Stimulated activated CD4-positive, alpha-beta T cell treated with anti-CD3 and anti-CD28 coated beads, Interleukin-15, amount 100 ng/mL, for 1 hour (primary cell): Measurements from ENCODE around the gene ELAVL1.
"Not testable (repeated sequence)": the region's sequence is repeated elsewhere in the genome, so short reads cannot be mapped to it uniquely, and the experiment has no call there.

Source experiments
- DNase-seq, 2 donors: peaks; one replicate each; pipeline ENCODE4 v3.0.0-alpha.2; 2020; ENCODE audit warnings: low read depth in 1 of 2, low spot score in 1 of 2

ELAVL1 gene

DNA sequence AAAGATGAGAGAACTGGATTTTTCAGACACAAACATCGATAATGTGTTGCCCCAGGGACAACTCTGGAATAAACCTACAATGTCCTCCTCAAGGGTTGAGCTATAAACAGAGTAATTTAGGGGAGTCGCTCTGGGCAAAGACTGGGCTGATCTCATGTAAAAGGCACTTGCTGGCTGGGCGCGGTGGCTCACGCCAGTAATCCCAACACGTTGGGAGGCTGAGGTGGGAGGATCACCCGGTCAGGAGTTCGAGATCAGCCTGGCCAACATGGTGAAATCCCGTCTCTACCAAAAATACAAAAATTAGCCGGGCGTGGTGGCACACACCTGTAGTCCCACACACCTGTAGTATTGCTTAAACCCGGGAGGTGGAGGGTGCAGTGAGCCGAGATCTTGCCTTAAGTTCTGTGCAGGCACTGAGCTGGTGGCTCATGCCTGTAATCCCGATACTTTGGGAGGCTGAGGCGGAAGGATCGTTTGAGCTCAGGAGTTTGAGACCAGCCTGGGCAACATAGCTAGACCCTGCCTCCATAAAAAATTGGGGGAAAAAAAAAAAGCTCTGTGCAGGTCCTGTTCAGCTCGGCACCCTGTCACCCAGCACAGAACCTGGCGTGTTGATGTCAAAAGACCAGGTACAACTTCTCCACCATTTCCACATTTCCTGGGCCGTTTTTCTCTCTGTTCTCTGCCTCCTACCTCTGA, 63.4 kb downstream of the ELAVL1 start:
- no peak for DNase-seq

DNA sequence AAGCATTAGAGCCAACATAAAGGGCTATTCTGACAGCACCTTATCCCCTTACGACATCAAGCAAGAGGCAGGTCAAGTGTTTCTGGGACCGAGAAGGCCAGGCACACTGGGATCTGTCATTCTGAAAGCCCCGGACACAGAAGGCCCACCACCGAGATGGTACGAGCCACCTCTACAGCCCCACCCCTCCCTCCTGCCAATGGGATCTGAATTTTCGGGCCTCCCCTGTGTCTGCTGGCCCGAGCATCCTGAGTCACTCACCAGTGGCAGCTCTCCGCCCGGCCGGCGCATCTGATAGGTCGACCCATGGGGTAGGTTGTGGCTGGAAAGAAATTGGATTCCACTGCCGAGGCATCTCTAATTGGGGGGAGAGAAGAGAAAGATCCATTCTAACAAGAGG, 64.6 kb downstream of the ELAVL1 start:
- DNase-seq = no peak

DNA sequence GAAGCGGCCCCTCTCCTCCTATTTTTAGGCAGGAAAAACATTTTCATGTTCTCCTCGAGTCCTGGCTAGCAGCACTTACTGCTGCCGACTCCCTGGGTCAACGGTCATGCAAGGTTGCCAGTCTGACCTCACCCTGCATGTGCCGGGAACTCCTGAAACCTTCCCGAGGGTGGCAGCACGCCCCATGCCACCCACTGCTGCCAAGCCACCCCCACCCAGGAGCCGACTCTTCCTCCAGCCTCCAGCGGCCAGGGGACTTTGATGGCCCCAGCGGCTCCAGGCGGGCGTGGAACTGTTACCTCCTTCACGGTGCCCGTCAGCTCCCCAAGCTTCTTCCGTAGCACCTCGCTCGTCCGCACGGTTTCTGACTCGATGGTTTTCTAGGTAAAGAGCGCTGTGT, 70.7 kb downstream of the ELAVL1 start:
- DNase-seq = no peak

DNA sequence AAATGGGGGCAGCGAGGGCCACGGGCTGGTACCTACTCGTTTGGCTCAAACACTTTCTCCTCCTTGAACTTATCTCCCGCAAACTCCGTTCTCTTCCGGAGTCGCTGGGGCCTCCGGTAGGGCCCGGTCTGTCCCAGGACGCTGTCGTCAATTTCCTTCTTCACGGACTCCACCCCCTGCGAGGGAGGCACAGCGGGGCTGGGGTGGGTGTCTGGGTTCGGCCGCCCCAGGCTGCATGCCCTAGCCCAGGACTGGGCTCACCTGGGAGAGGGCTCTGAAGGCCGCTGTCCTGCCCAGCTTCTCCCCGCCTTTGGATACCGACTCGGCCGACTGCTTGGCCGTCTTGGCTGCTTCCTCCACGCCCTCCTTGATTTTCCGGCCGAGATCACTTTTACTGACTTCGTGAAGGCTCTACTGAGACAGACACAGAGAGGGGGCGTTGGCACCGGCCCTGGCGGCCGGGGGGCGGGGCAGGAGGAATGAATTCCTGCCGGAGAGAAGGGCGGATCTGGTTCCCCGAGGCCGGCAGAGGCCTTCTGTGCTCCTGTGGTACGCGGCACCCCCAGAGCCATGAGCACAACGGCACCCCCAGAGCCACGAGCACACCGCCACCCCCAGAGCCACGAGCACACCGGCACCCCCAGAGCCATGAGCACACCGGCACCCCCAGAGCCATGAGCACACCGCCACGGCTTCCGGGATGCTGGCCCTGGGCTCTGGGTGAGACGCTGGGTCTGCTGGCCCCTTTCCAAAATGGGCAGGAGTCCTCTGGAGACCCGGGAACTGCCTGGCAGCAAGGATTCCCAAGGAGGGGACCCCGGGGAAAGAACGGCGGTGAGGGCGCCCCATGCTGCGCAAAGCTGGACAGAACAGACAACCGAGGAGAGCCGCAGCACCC, 71.4 kb downstream of the ELAVL1 start:
- DNase-seq = no peak

DNA sequence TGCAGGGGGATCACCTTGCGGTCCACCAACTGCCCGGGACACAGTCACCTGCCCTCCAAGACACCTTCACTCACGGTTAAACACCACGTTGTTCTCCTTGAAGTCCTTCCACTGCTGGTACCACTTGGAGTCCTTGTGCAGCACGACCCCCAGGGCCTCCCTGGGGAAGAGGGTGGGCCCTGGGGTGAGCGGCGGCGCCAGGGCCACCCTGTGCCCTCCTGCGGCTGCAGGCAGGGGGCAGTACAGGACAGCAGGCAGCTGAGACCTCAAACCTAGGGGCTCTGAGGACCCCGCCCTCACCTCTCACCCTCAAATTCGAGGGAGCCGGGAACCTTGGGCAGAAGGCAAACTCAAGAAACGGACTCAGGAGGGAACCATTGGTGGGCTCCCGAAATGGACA, 72.0 kb downstream of the ELAVL1 start:
- DNase-seq = no peak

DNA sequence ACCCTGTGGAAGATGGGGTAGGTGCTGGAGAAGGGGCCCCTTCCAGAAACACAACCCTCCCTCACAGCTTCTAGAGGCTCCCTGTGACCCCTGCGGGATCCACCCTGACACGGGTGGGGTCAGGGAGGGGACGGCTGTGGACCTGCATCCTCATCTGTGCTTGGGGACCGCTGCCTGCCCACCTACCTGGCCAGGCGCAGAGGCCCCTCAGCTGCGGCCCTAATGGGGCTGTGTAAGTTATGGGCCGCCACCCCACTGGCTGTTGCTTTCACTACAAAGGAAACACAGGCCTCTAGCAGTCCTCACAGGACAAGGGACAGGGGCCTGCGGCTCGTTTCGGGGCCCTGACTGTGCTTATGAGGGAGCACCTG, 72.5 kb downstream of the ELAVL1 start:
- no peak for DNase-seq

DNA sequence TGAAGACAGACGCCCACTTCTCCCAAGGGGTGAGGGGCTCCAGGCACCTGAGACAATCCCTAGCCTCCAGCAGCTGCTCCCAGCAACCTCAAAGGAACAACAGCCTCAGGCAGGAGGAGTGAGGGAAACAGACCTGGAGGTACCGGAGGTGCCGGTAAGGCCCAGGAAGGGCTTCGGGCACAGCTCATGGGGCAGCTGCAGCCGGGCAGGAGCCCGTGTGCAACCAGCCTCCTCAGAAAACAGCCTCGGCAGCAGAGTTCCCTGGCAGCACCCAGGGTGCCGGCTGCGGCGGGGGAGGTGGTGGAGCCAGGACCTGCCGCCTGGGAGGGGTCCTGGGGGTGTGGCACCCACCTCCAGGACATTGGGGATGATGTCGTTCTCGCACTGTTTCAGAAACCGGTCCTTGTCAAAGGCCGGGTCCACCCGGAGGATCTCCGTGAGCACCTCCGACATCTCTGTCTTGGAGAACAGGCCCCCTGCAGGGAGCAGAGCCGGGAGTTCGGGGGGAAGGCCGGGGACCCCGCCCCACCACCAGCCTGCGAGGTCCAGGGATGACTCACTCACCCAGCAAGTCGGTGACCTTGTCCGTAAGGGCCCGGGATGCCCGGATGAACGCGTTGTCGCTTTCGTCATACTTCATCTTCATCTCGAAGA, 73.0 kb downstream of the ELAVL1 start:
- DNase-seq = no peak

DNA sequence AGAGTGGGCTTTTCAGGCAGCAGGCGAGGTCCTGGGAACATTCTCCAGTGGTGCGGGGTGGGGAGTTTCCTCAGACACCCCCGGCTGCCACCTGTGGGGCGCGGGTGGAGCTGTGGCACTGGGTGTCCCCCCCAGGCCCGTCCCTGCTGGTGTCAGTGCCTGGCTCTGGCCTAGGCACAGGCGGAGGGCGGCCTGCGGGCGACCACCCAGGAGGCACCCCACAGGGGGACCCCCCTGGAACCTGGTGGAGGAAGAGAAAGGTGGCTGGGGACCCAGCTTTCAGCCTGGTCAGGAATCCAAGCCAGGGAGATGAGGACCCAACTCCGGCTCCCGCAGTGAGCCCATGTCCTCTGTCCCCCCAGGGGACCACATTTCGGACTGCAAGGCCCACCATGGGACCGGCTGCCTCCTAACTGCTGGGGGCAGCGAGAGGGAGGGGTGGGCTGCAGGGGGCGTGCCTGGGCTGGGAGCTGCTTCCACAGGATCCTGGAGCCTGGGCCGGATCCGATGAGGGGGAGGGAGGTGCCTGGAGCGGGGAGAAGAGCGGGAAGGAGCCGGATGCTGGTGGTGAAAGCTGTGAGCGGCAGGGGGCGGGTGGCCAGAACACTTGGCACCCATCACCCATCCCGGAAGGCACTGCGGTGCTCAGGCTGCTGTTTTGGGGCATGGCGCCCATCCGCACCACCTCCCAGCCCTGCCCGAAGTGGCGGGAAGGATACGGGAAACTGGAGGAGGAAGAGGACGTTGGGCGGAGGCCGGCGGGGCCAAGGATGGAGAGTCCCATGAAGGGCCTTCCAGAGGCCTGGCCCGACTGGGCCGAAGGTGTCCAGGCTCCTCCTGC, 74.0 kb downstream of the ELAVL1 start:
- no peak for DNase-seq

DNA sequence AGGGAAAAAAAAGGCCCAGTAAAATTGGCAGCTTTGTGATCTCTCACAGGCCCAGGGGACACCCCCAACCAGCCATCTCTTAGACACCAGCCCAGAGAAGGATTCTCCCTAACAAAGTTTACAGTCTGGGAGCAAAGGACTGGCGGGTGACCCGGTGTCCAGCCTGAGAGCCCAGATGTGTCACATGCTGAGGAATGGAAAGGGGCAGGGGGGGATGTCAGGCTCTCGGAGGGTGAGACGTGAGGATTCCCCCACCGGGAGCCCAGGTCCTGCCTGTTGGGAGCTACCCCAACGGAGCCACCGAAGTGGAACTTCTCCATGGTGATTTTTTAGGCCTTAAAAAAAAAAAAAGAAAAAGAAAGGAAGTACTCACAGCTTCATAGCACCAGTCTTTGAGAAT, 74.7 kb downstream of the ELAVL1 start:
- DNase-seq = no peak

DNA sequence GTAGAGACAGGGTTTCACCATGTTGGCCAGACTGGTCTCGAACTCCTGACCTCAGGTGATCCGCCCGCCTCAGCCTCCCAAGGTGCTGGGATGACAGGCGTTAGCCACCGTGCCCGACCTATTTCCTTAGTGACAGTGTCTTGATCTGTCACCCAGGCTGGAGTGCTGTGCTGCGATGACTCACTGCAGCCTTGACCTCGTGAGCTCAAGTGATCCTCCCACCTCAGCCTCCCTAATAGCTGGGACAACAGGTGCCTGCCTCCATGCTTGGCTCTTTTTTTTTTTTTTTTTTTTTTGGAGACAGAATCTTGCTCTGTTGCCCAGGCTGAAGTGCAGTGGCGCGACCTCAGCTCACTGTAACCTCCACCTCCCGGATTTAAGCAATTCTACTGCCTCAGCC, 75.4 kb downstream of the ELAVL1 start:
- DNase-seq = not testable (repeated sequence)

DNA sequence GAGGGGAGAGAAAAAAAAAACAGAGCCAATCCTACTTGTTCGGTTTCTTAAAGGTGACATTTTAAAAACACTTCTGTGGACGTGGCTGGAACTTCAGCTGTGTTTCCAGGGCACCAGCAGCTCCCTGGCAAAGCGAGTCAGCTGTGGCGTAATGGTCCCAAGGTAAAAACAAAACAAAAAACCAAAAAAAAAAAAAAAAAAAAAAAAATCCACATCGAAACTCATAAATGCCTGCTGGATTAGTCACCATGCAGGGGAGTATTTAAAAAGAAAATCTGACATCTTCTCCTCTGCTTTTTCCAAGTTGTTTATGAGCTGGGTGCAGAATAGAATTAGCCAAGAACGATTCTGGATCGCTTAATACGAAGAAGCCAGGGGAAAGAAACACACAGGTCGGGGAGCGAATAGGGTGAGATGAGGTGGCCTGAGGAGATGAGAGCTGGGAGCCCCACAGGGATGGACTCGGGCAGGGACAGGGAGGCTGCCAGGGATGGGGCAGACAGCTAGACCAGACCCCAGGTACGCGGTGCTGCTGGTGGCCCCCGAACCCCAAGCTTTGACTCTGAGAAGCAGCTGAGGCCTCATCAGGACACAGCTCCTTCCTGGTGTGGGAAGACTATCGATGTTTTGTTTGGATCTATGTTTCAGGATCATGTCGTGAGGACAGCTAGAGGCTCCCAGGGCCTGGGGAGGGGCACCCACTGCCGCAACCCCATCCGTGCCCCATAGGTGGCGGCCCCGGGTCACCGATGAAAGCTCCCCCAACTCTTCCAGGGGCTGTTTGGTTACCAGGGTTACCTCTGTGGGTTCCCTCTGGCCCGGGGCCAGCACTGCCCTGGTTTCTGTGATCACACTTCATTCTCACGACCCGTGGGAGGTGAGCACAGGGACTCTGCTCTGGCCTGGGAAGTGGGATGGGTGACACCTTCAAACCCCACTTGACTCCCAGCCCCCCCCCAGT, 76.4 kb downstream of the ELAVL1 start:
- DNase-seq = peak; percentile 47 to 48

DNA sequence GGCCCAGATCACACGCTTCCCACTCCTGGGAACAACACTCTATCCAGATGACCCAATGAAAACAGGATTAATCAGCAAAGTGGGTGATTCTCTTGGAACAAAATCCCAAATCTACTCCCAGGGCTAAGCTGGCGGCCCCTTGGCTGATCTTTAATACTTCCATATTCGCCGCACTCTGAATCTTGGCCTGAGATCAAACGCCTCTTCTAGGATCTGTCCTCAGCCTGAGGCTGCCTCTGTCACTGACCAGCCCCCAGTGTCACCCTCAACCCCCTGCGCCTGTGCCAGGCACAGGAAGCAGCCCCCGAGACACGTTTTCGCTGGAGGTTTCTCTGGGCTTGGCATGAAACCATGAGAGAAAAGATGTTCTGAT, 77.1 kb downstream of the ELAVL1 start:
- DNase-seq = no peak

DNA sequence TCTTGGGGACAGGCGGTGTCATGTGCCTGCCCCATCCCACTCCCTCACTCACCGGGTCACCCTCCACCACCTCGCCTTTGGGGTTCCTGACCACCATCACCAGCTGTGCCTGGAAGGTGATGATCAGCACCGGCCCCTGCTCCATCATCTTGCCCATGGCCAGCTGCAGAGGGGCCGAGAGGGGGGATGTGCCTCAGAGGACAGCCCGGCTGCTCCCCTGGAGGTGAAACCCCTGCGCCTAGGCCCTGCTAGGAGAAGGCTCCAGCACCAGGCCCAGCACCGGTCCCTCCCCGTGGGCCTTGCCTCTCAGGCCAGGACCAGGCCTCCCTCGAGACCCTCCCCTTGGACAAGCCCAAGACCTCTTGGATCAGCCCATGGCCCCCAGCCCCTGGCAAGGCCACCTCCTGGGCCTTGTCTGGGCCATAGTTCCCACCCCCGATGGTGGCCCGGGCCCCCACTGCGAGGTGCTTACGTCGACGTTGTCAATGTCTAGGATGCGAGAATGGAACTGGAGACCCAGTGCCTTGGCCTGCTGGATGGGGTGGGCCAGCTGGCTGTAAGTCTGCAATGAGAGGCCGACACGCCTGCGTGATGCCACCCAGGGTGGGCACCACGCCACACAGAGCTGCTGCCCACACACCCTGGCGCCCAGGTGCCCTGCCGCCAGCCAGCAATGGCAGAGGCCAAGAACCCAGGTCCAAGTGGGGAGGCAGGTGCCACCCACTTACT, 77.7 kb downstream of the ELAVL1 start:
- no peak for DNase-seq

DNA sequence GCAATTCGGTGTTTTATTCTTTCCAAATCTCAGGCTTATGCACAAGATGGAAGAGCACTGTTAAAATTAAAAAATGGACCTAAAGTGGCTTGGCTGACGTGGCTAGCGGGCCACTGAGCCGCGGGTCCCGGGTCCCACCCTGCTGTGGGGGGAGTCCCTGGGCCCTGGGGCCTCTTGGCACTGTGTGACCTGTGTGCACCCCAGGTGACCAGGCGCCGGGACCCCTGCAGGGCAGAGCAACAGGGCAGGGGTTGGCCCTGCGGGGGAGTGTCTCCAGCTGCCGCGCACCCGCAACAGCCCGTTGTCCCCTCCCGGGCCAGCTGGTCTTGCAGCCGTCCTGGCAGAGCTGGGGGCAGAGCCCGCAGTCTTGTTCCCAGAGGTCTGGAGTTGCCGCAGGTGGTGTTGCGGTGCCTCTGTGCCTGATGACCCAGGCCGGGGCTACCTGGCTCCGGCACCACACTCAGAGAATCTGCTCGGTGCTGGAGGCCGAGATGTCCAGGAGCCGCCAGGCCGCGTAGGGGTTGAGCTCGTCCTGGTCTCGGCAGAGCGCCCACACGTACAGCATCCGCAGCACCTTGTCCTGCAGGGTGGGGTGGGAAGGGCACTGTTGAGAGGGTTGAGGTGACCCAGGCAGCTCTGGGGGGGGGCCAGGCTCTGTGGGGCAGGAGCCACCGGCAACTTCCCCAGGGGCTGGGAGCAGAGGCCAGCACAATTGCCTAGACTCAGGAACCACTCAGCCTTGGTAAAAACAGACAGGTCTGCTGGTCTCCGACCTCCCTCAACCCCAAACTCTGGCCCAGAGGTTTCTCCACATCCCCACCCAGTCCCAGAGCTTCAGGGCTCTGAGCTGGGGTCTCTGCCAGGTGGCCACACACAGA, 78.5 kb downstream of the ELAVL1 start:
- no peak for DNase-seq

DNA sequence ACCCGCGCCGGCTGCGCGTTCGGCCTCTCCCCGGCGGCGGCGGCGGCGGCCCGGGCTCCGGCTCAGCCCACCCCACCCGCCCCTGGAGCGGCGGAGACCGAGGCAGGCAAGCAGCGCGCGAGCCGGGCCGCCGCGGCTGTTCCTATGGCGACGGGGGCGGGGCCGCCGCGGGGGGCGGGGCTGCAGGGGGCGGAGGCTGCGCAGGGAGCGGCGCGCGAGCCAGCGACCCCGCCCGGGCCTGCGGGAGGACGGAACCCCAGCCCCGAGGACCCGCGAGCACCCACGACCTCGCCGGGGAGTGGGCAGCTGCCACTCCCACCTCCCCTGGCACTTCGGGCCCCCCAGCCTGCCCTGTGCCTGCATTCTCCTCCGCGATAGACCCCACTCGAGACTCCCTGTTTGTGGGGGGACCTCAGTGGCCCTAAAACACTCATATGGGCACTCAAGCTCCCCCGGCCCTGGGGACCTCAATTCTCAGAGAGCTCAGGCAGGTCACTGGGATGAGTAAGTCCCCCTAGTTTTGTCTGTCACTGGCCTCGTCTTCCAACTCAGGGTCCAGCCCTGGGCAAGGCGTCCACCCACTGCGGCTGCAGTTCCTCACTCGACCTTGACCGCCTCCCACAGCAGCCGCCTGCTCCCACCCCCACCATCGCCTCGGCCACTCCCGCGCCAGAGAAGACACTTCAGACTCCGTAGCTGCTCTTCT, 79.3 kb downstream of the ELAVL1 start, which contains the start of gene CTXN1:
TSS of gene CTXN1 (minus strand) at position 115 of the 706 bp plus-strand sequence. CDS start 597 bp downstream, outside the sequence.
- peak; percentile 71 to 83 for DNase-seq

DNA sequence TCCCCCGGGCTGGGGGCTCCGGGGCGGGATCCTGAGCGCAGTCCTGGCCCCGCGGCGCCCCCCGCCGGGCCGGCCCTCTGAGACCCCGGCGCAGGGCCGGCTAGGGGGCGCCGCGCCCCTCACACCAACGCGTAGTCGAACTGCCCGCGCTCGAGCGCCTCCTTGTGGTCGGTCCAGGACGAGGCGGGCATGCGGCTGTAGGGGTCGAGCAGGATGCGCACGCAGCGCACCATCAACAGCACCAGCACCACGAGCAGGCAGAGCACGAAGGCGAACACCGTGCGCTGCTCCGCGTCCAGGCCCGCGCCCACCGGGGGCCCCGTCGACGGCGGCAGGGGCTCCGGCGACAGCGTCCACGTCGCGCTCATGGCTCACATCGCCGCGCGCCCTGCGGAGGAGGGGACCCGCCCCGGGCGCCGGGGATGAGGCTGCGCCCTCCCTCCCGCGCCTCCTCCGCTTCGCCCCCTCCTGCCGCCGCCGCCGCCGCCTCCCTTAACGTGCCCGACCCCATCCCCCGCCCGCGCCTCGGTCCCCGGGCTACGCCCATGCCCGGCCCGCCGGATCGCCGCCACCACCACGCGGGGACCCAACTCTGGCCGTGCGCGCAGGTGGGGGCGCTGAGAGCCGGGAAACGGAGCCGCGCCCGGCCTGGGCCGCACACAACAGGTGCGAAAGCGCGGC, 80.1 kb downstream of the ELAVL1 start:
- peak; percentile 47 to 67 for DNase-seq

DNA sequence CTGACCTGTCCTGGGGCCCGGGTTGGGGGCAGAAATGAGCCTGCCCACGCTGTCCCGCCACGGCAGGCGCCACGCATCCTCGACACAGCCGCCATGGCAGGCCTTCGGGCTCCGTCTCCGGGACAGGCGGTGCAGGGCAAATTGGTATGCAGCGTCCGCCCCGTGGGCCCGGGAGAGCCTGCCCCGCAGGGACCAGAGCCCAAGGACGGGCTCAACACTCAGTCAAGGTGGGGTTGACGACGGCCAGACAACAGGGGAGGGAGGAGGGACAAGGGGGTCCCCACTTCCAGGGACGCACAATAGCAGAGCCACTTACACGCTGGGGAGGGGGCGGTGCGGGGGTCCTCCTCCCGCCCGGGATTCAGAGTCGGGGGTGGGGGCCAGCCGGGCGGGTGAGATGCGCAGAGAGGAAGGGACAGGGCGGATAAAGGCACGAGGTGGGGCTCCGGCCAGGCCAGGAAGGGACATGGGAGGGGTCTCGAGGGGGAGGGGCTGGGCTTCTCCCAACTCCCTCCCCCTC, 80.7 kb downstream of the ELAVL1 start:
- DNase-seq = no peak
